ENCODE results near the gene PERM1.
"Not testable (repeated sequence)": the region's sequence is repeated elsewhere in the genome, so short reads cannot be mapped to it uniquely, and the experiment has no call there.

Gene PERM1

GRCh38 chr1:997713-997992, 15.8 kb upstream of the PERM1 start:
- DNase-seq = no peak

GRCh38 chr1:996851-997712, 15.2 kb upstream of the PERM1 start:
- no peak for DNase-seq

- DNase-seq = no peak
These were observed 14.1 kb upstream of the PERM1 start for GRCh38 chr1:995665-996633.

GRCh38 chr1:994546-994945, 12.7 kb upstream of the PERM1 start:
- DNase-seq = not testable (repeated sequence)

GRCh38 chr1:993379-993995, 11.6 kb upstream of the PERM1 start:
- no peak for DNase-seq

GRCh38 chr1:992362-992761, 10.5 kb upstream of the PERM1 start:
- no peak for DNase-seq

- DNase-seq = no peak
These were observed 10.0 kb upstream of the PERM1 start for GRCh38 chr1:991895-992294.

GRCh38 chr1:991275-991674, 9.4 kb upstream of the PERM1 start:
- not testable (repeated sequence) for DNase-seq

GRCh38 chr1:988061-988460, 6.2 kb upstream of the PERM1 start:
- DNase-seq = not testable (repeated sequence)

GRCh38 chr1:985126-985525, 3.2 kb upstream of the PERM1 start:
- DNase-seq = no peak

- no peak for DNase-seq
These were observed 2.6 kb upstream of the PERM1 start for GRCh38 chr1:984476-984814.

GRCh38 chr1:983798-984475, 2.0 kb upstream of the PERM1 start:
- no peak for DNase-seq

GRCh38 chr1:982765-983436, 1.0 kb upstream of the PERM1 start:
- DNase-seq = no peak

- DNase-seq = no peak
These were observed 370 bp downstream of the PERM1 start for GRCh38 chr1:981491-981954.

GRCh38 chr1:980602-981395, 1.1 kb downstream of the PERM1 start:
- DNase-seq = no peak

- no peak for DNase-seq
These were observed 1.7 kb downstream of the PERM1 start for GRCh38 chr1:980137-980571.

- DNase-seq = no peak
These were observed 2.2 kb downstream of the PERM1 start for GRCh38 chr1:979744-980072.

- DNase-seq = no peak
These were observed 2.8 kb downstream of the PERM1 start for GRCh38 chr1:978835-979743.

- DNase-seq = peak; percentile 23
These were observed 3.6 kb downstream of the PERM1 start for GRCh38 chr1:978069-978834.

- not testable (repeated sequence) for DNase-seq
These were observed 5.1 kb downstream of the PERM1 start for GRCh38 chr1:976791-977190.

Measured in NCI-H446 treated with DMSO at 0.1 percent for 48 hours (cell line).